OCI-M2 (cell line): ENCODE results near the gene CYLD.
A peak's percentile ranks its signal among the peaks of the same experiment; 100 is the strongest.

ENCODE experiments used
- DNase-seq: peaks from one replicate; lab custom pipeline; 2025; ENCODE audit not compliant: unreplicated experiment; lab: John Stamatoyannopoulos, UW

The CYLD gene

DNA sequence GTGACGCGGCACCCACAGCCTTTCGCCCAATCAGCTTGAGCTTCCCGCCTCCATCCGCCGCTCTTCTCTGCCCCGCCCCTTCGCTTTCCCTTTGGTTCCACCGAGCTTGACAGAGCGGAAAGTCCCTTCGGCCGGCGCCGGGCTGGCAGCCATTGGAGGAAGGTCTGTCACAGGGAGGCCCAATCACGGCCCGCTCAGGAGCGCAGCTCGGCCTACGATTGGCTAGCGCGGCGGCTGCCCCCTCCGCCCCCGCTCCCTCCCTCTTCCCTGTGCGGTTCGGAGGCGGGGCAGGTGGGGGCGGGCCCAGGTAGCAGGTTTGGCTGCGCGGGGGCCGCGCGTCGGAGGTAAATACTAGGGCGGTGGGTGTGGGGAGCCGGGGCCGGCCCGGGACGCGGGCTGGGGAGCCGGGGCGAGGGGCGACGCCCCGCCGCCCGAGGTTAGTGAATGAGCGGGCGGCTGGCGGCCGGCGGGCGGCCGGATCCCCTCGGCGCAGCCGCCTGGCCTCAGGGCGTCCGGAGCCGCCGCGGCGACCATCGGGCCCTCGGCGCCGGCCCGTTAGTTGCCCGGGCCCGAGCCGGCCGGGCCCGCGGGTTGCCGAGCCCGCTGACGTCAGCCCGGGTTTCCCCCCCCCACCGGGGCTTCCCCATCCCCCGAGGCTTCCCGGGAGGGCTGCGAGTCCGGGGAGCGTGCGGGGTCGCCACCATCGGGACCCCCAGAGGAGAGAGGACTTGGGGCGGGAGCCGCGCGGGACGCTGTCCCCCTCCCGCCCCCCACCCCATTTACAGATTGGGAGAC lies at the start of gene CYLD:
TSS of gene CYLD (plus strand) at position 306 of the 795 bp plus-strand sequence. CDS start 7,613 bp downstream, outside the sequence.
- DNase-seq = peak; percentile 75

DNA sequence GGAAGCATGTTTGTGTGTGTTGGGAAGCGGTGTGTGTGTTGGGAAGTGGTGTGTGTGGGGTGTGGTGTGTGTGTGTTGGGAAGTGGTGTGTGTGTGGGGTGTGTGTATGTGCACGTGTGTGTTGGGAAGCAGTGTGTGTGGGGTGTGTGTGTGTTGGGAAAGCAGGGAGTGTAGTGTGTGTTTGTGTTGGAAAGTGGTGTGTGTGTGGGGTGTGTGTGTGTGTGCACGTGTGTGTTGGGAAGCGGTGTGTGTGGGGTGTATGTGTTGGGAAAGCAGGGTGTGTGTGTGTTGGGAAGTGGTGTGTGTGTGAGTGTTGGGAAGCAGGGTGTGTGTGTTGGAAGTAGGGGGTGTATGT lies 49.3 kb upstream of the CYLD start:
- no peak for DNase-seq

DNA sequence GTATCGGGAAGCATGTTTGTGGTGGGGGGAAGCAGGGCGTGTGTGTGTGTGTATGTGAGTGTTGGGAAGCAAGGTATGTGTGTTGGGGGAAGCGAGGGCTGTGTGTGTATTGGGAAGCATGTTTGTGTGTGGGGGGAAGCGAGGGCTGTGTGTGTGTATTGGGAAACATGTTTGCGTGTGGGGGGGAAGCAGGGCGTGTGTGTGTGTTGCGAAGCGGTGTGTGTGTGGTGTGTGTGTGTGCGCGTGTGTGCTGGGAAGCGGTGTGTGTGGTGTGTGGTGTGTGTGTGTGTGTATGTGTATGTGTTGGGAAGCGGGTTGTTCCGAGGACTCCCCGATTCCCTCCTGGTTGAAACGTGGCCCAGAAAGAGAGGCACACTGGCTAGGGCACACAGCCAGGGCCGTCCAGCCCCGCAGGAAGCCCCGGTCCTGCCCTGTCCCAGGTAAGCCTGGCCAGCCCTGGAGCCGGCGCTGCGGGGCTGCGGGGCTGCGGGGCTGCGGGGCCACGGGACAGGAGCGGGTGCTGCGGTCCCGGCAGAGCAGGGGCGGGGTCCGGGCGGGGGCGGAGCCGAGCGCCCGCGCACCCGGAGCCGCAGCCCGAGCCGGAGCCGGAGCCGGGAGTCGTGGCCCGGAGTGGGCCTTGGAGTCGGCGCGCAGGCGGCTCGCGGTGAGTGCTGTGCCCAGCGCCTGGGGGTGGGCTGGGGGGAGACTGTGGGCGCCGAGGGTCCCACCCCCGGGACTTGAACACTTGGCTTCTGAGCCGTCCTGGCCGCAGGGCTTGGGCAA lies 48.7 kb upstream of the CYLD start, which contains the start of gene NOD2:
TSS of gene NOD2 (plus strand) at position 608 of the 783 bp plus-strand sequence. CDS start 5,890 bp downstream, outside the sequence.
- no peak for DNase-seq

DNA sequence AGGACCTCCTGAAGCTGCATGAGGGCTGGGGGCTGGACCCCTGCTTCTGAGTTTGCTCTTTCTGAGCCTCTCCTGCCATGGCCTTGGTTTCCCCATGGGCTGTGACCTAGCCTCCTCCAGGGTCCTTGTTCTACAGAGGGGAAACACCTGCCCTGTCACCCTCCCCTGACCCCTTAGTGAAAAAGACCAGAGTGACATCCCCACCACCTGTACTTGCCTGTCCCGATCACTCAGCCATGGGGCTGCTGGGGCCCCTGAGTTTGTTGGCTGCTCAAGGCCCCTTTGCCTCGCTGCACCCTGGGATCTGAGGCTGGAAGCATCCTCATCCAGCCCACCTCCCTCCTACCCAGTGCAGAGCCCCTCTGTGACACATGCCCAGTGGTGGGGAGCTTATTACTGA lies 47.7 kb upstream of the CYLD start:
- DNase-seq = no peak

DNA sequence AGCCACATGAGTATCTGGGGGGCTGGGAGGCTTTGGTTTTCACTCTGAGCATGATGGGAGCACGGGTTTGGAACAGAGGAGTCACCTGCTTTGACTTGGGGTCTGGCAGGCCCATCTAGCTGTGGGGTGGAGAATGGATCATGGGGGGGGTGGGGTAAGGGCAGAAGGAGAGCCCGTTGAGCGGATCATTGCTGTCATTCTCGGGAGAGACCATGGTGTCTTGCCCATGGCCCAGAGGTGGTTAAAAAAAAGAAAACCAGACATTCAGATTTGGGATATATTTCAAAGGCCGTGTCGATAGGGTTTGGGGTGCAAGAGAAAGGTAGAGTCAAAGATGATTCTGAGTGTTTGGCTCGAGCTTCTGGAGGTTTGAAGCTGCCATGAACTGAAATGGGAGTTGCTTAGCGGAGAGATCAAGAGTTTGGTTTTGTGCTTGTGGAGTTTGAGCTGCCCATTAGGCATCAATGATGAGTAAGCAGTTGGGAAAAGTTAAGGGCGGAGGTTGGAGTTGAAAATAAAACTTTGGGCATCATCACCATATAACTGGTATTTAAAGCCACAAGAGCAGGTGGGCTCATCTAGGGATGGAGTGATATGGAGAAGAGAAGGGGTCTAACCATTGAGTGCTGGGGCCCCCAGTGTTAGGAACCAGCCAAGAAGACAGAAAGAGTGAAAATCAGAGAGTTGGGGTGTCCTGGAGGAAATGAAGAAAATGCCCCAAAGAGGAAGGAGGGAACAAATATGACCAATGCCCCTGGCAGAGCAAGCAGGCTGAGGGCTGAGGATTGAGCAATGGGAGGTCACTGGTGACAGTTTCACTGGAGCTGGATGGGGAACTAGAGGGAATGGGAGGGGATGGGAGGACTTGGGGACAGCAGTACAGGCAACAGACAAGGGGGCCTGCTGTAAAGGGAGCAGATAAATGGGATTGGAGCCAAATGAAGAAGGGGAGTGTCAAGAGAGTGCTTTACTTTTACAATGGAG lies 46.6 kb upstream of the CYLD start:
- no peak for DNase-seq

DNA sequence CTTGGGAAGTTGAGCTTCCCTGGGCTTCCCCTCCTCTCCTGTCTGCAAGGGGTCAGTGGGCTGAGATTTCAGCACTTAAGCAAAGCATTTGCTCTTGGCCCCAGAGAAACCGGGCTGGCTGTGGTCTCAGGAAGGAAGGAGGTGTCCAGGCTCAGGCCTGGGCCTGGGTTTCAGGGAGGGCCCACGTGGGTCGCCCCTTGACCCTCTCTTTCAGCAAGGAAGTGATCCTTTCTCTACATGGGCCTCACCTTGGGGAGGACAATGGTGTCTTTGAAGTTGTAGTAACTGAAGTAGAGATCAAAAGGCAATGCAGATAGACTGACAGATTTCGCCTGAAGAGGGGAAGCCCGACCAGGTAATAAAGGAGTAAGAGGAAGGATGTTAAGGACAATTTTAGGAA lies 45.8 kb upstream of the CYLD start:
- no peak for DNase-seq

DNA sequence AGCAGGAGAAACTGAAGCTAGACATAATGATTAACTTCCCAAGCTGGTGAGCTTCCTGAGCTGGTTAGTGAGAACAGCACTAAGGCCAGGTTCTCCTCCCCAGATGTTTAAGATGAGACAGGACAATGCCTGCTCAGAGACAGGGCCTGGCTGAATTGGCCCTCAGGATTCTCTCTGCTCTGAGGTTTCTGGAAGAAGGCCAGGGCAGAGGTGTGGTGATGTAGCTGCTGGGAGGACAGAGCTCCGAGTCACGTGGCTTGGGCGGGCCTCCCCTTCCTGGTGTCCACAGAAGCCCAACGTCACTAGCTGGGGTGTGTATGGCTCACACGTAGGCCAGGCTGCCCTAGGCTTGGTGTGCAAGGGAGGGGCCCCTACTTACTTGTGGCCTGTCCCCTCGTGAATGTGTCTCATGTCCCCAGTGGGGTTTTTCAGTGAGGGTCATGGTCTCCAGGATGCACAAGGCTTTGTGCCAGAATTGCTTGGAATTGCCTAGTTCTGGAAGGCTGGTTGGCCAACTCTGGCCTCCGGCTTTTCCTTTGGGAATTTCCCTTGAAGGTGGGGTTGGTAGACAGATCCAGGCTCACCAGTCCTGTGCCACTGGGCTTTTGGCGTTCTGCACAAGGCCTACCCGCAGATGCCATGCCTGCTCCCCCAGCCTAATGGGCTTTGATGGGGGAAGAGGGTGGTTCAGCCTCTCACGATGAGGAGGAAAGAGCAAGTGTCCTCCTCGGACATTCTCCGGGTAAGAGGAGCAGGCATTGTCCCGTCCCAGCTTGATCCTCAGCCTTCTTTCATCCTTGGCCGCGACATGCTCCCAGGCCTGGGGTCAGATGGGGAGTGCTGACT lies 45.1 kb upstream of the CYLD start:
- no peak for DNase-seq

DNA sequence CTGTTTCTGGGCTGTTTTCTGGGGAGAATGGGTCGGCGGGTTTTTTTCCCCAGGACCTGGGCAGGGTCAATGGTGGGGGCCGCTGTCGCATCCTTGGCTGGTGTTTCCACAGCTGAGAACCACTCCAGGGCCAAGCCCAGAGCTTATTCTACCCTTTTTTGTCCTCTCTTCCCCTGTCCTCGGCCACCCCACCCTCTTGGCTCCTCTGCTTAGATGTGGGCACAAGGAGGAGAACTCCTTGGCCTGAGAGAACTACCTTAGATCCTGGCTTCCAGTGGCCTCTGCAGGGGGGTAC lies 44.5 kb upstream of the CYLD start:
- DNase-seq = no peak

DNA sequence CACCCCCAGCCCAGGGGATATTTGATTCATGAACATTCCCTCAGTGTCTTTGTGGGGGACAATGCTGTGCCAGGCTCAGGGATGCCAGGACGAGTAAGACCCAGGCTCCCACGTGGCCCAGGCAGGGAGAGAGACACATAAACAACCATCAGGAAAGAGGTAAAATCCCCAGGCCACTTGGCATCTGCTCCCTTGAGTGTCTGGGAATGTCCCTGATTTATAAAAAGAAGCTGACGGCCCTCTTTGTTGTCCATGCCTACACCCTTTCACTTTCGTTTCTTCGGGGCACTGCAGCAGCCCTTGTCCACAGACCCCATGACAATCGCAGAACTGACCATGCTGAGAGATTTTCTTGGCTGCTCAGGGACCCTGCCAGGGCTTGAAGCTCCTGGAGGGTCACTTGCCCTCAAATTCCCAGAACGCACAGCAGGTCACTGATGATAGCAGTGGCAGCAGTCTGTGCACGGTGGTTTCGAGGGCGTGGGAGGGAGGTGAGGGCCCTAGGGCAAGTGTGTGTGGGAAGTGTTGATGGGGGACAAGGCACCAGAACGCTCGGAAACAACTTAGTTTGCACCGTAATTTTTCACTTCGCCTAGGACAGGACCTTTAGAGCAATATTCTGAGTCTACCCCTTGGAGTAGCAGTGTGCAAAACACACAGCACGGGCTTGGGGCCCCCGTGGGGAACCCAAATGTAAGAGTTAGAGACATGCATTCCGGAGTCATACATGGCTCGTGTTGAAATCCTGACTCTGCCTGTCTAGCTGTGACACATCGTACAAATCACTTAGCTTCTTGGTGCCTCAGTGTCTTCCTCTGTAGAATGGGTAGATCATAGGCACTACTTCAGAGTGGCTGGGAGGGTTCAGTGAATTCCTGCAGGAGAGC lies 43.8 kb upstream of the CYLD start:
- DNase-seq = no peak

DNA sequence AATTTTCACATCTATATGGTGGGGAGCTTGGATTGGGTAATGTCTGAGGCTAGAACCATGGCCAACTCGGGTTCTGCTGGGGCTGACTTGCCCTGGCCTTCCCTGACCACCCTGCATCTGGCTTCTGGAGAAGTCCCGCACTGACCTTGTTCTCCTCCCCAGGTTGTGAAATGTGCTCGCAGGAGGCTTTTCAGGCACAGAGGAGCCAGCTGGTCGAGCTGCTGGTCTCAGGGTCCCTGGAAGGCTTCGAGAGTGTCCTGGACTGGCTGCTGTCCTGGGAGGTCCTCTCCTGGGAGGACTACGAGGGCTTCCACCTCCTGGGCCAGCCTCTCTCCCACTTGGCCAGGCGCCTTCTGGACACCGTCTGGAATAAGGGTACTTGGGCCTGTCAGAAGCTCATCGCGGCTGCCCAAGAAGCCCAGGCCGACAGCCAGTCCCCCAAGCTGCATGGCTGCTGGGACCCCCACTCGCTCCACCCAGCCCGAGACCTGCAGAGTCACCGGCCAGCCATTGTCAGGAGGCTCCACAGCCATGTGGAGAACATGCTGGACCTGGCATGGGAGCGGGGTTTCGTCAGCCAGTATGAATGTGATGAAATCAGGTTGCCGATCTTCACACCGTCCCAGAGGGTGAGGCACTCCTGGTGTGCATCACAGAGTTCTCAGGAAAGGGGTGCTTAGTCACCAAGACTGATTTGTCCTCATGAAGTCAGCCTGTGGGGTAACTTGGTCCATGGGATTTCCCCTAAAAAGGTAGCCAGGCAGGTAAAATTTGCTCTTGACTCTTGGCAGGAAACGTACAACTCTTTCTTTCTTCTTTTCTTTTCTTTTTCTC lies 42.3 kb upstream of the CYLD start:
- DNase-seq = no peak

DNA sequence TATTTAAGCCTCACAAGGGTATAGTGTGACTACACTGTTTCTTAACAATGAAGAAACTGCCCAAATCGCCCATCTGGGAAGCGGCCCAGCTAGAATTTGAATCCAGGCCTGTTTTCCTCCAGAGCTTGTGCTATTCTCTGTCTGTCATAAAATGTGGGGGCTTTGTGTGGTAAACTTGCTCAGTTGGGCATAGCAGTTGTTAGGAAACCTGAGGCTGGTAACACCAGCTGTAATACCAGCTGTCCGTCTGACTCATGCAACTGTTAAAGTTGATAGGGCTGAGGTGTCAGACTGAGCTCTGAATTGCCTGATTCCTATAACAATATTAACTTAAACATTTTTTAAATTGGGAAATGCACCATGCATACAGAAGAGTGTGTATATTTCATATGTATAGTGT lies 39.2 kb upstream of the CYLD start:
- DNase-seq = no peak

DNA sequence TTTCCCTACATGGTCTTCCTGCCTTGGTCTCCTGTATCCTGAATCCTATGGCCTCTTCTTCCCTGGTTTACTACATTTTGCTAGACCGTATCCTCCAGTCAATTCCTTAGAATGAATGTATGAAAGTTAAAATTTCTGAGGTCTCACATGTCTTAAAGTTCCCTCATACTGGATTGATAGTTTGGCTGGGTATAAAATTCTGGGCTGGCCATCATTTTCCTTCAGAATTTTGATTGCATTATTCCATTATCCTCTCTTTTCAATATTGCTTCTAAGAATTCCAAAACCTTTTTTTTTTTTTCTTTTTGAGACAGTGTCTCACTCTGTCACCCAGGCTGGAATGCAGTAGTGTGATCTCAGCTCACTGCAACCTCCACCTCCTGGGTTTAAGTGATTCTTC lies 37.6 kb upstream of the CYLD start:
- DNase-seq = no peak

DNA sequence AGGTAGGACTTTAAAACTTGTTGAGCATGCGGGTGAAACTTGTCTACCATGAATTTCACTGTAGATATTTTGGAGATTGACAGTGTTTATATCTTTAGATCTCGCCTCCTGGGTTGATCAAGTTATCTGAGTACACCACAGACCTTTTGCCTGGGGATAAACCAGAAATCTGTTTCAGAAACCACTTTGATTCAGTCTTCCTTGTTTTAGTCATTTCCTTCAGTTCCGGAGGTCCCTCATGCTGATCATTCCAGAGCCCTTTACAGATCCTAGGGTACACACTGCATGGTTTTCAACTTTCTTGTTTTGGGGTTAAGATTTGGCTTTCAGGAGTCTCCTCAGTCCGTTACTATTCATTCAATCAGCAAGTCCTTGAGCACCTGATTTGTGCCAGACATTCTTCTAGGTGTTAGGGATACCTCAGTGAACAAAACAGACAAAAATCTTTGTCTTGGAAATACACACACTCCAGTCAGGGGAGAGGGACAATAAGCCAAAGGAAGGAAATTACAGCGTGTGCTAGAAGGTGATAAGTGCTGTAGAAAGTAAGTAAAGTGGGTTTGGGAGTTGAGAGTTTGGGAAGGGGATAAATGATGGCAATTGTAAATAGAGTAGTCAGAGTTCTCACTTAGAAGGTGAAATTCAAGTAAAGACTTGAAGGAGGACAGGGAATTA lies 36.3 kb upstream of the CYLD start:
- DNase-seq = no peak

DNA sequence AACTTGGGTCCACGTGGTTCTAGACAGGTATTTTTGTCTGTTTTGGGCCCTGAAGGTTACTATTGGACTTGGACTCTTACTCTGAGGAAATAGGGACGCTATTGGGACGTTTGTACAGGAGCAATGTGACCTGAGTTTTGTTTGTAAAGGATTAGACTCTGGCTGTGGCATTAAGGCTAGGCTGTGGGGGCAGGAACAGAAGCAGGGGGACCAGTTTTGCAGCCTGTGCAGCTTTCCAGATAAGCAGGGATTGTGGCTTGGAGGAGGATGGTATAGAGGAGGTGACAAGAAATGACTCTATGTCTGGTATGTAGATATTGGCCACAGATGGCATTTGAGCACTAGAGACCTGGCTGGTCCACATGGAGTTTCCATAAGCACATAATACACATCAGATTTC lies 35.6 kb upstream of the CYLD start:
- DNase-seq = no peak

DNA sequence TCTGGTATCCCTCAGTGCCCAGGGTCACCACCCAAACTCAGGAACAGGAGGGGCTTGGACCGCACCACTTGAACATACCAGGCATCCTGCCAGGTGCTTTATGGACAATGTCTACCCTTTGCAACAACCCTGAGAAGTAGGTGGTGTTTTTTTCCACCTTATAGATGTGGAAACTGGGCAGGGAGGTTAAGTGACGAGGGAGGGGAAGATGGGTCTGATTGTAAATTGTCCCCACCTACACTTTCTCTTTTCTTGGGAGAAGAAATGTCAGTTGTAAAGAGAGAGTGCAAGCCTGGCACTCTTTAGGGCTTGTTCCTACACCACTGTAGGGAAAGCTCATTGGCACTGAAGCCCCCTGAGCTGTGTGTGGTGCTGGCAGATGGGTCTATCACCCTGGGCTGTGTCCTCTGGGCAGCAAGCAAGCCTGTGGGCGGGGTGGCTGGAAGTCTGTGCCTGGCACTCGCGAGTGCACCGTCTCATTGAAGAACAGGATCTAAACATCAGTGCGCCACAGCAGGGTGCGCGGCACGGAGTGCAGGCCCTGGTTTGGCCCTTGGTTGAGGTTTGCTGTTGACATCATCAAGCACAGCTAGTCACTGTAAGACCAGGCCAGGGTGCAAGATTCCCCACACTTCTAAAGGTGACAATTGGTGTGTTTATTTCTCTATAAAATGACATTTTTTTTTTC lies 33.4 kb upstream of the CYLD start:
- DNase-seq = no peak

DNA sequence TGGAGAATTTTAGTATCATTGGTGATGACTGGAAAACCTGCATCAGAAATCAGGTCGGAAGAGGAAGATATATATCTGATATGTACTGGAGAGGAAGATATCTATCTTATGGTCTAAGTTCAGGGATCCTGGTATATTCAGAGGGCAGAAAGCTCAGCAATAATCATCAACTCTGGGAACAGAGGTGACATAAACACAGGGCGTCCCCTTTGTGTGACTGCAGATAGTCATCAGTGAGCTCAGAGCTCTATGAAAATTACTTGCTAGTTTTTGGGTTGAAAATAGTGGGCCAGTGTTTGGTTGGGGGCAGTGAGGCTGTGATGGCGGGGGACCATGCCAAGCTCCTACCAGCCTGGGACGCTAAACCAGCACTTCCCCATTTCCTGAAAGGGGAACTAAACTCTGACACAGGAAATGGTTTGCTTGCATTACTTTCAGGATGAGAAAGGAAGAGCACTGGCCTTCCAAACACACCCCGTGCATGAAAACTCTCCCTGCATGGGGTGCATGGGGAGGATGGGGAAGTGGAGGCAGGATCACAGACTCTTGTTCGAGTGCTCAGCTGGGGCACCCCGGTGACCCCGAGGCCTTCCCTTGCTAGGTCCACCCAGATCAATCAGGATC lies 32.7 kb upstream of the CYLD start:
- no peak for DNase-seq

DNA sequence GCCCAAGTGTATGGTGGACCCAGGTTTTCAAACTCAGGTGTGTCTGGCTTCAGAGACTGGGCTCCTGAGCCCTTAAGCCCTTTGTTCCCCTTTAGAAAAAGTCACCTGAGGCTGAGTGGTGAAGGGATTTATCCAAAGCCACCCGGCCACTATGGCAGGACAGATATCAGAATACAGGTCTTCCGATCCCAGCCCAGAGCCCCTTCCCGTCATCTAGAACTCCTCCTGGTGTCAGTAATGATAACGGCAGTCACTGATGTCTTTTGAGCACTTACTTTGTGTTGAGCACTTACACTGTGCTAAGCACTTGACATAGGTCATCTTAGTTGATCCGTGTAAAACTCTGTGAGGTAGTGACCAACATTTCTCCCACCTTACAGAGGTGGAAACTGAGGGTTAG lies 31.9 kb upstream of the CYLD start:
- no peak for DNase-seq
